Fibroblast of skin of abdomen (primary cell): Measurements from ENCODE around the gene SPTBN1. TPM values are rescaled to one million over a fixed set of nuclear protein-coding genes. Genes with fewer than 3 reads are reported as not detected.

Source experiments
- DNase-seq: peaks from one replicate; pipeline ENCODE4 v3.0.0-alpha.2; 2013
- polyA plus RNA-seq, 2 experiments: library from polyadenylated mRNA; unstranded; fragments of 120-200 nt; gene quantifications; one replicate each; pipeline ENCODE4 v1.2.1, GENCODE V29; 2013; ENCODE audit not compliant: insufficient read length in 2 of 2

Gene SPTBN1
- 110 TPM for polyA plus RNA-seq (2013, experiment 1 of 2; ENCODE audit: insufficient read length)
- 101 TPM for polyA plus RNA-seq (2013, experiment 2 of 2; ENCODE audit: insufficient read length)

DNA sequence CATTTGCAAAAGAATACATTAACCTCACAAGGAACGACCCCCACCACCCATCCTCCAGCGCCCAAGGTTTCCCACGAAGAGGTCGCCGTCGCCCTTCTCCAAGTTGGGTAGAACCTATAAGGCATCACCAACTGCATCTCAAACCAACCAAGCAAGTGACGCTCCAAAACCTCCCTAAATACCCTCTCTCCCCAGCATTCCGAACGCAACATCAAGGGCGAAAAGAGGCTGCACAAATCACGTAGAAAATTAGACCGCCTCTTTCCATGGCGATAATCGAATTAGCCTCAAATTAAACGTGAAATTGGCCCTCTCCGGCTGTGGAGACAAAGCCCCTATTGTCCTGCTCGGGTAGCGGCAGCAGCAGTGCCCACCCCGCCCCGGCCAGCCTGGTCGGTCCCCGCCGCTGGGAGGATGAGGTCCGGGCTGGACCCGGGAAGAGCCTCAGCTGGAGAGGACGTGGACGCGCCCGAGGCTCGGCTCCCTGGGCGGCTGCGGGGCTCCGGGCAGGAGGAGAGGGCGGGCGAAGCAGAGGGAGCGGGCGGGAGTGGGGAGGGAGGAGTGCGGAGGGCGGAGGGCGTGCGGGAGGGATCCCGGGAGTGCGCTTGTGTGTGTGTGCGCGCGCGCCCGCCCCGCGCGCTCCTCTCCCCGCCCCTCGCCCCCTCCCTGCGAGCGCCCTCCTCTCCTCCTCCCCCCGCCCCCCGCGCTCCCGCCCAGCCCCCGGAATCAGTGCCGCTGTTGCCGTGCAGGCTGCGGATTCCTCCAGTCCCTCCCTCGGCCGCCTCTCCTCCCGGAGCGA is at the start of gene SPTBN1:
SPTBN1 (plus strand) TSS at position 765 of the 799 bp plus-strand sequence. CDS start 70,092 bp downstream, outside the sequence.
- peak; percentile 94 for DNase-seq

- no peak for DNase-seq
Measured at GRCh38 chr2:54407693-54408092, 48.4 kb upstream of the SPTBN1 start.

GRCh38 chr2:54408288-54408687 is 47.8 kb upstream of the SPTBN1 start:
- DNase-seq: no peak

GRCh38 chr2:54409752-54410151 is 46.4 kb upstream of the SPTBN1 start:
- no peak for DNase-seq

DNA sequence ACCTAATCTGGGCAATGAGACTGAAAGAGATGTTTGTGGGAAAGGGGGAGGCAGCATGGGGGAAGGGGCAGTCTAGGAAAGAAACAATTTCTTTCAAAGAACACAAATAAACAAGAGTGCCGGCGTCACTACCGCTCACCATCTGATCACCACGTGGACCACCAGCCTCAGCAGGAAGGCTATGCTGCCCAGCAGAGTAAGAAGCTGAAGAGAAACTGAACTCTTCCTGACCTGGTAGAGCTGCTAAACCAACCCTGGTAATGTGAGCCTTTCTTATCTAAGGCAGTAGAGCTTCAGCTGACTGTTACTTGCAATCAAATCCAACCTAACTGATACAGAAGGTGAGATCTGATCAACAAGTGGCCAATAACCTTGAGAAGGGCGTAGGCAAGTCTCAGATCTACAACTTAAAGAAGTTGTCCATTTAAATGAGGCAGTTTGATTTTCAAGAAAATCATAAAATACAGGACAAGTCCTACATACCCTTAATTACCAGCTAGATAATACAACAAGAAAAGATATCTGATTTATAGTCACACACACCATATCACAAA is 44.2 kb upstream of the SPTBN1 start:
- DNase-seq: no peak

- DNase-seq: no peak
Measured at GRCh38 chr2:54416166-54416813, 39.8 kb upstream of the SPTBN1 start.

- DNase-seq: no peak
Measured at GRCh38 chr2:54416938-54417337, 39.2 kb upstream of the SPTBN1 start.

GRCh38 chr2:54417577-54417976 is 38.5 kb upstream of the SPTBN1 start:
- DNase-seq: no peak

- DNase-seq: peak; percentile 57
Measured at GRCh38 chr2:54419388-54419787, 36.7 kb upstream of the SPTBN1 start.

- peak; percentile 62 for DNase-seq
Measured at GRCh38 chr2:54419855-54420523, 36.1 kb upstream of the SPTBN1 start.

- DNase-seq: no peak
Measured at GRCh38 chr2:54420524-54421172, 35.5 kb upstream of the SPTBN1 start.

GRCh38 chr2:54422072-54422581 is 34.0 kb upstream of the SPTBN1 start:
- DNase-seq: no peak

DNA sequence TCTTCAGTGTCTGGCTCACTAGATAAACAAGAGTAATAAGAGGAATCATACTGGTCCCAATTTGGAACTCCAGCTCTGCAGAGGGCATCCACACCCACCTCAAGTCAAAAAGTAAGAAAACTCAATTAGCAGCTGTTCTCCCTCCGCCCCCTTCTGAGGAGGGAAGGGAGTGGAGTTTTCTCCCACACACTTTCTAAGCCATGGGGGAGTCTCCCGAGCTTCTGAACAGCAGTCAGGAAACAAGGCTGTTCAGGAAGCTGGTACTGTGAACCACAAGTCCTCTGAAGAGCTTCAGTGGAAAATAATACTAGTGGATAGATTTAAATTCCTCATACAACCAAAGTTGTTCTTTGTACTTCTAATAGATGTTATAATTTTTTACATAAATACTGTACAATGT is 32.9 kb upstream of the SPTBN1 start:
- no peak for DNase-seq

GRCh38 chr2:54424555-54425163 is 31.5 kb upstream of the SPTBN1 start:
- DNase-seq: no peak

DNA sequence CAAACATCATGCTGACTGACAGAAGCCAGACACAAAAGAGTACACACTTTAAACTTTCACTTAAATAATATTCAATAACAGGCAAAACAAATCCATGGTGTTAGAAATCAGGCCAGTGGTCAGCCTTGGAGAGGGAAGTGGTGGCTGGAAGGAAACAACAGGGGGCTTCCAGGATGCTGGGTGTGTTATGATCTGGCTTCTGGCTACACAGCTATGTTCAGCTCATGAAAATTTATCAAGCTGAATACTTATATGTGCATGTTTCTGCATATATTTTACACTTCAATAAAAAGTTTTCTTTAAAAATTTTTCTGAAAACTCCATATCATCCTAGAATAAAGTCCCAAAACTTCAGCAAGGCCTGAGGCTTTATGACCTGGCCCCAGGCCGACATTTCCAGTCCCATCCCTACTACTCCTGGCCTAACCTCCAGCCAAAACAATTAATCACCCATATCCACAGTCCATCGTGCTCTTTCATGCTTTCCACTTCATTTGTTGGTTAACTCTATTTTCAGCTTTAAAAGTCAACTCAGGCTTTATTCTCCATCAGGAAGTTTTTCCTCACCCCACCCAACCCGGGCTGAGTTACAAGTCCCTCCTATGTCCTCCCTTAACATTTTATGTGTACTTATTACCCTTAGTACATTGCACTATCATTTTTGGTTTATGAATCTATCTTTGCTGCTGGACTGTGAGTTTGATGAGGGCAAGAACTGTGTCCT is 27.9 kb upstream of the SPTBN1 start:
- DNase-seq: peak; percentile 14

DNA sequence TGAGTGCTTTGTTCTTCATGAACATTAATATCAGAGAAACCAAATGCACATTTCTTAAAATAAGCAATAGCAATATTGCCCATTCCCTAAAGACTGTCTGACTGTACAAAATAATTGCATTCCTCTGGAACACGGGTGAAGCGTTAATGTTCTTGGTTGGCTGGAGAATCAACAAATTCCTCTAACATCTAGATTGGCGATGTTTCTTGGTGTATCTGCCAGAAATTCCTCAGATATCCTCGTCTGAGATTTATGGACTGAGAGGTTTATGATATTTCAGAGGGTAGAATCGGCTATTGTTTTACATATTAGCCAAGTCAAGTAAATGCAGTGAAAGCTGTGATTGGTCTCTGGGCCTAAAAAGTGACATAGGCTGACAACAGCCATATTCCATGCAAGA is 27.1 kb upstream of the SPTBN1 start:
- peak; percentile 80 for DNase-seq

- DNase-seq: no peak
Measured at GRCh38 chr2:54429811-54430551, 26.1 kb upstream of the SPTBN1 start.

GRCh38 chr2:54430649-54431048 is 25.5 kb upstream of the SPTBN1 start:
- no peak for DNase-seq

- no peak for DNase-seq
Measured at GRCh38 chr2:54432251-54433015, 23.7 kb upstream of the SPTBN1 start.

DNA sequence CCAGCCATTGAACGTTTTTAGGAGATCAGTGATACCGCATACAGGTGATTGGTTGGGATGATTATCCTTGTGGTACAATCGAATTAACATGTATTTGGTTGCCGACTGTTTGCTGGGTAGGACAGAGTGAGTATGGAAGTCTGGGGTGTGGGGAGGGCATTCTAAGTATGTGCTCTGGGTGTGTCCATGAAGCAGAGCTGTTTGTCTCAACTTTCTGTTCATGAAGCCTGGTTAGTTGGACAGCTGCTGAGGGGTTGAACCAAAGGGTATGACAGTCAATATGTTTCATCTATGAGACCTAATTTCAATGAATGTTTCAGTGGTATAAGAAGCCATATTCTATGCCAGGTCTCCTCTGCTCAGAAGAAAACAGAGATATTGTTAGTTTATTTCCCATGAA is 21.9 kb upstream of the SPTBN1 start:
- no peak for DNase-seq
